ENCODE results near the gene KLHL30.

GRCh38 chr2:238108423-238109183 lies 29.9 kb upstream of the KLHL30 start:
- TF ChIP-seq ISL1 (CRISPR knock-in tag; IDR thresholded peaks at IDR 0.05) (no peak), ZNF8 (CRISPR knock-in tag; IDR thresholded peaks at IDR 0.05) (no peak), ARNTL (CRISPR knock-in tag; IDR thresholded peaks at IDR 0.05; ENCODE audit: borderline replicate concordance, low read depth) (no peak), SNAI2 (CRISPR knock-in tag; IDR thresholded peaks at IDR 0.05) (no peak), ESRRG (CRISPR knock-in tag; IDR thresholded peaks at IDR 0.05) (no peak), PATZ1 (CRISPR knock-in tag; IDR thresholded peaks at IDR 0.05; ENCODE audit: borderline replicate concordance) (no peak)

Measured in SK-N-SH treated with all-trans-retinoic acid at 6 μM for 48 hours (cell line).